ENCODE data around the gene GADD45A. TPM values are rescaled to one million over a fixed set of nuclear protein-coding genes. Genes with fewer than 3 reads are reported as not detected.

Gene GADD45A
- total and polyA plus RNA-seq, 9 of the 15 experiments (the other 6 are each of a cell fraction or from before 2014, with no cell fraction given) = 21.3 to 156 (median 62.1) TPM

DNA sequence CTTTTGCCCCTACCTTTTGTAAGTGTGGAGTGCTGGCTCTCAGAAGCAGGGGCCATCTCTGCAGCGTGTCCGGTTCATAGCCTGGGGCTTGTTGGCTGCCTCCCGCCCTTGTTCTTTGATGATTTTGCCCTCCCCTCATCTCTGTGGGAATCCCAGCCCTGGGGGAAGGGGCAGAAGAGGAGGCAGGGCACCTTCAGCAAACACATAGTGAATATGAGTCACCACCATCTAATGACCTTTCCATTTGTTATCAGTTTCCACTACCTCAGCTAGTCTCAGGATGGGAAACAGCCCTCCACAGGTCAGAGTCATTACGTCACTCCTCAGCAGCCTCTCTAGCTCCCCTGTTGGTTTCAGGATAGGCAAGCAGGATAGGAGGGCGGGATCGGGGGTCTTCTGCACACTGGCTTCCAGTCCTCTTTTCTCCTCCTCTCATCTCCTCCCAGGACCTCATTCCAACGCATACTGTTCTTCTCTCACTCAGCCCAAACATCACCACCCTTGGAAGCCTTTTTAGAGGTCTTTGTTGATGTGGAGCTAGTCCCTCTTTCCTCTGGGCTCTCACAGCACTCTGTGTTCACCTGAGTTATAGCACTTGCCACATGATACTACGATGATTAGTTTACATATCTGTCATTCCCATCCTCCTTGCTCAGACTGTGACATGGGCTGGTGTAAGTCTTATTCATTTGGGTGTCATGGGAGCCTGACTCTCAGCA, 15.8 kb downstream of the GADD45A start:
- FAIRE-seq (peak; percentile 97), ATAC-seq (peak; percentile 94), DNase-seq (ENCODE audit: extremely low read depth in 1 of 4, low spot score in 3 of 4) (peak; percentile 79 to 93 (median 86))
- H3K9ac ChIP-seq (ENCODE audit: insufficient read depth in 1 of 2, low read depth in 2 of 2, low read length in 2 of 2) = peak overlapping the region; percentile 57 to 58; a peak in 3 of 4 replicates
- peak overlapping the region; percentile 77 for H3K27ac ChIP-seq (ENCODE audit: extremely low read depth, low read depth, low read length)
- no peaks in the 10 kb centered on the region for H3K9me3 ChIP-seq (replicated peaks; ENCODE audit: control insufficient read depth, insufficient read depth, low read depth, low read length)
- H3K9me1 ChIP-seq (ENCODE audit: control insufficient read depth, insufficient read depth, low read length) = no peaks in the 10 kb centered on the region
- peak overlapping the region; percentile 86 for H2AFZ ChIP-seq (ENCODE audit: low read depth, low read length)
- ChIA-PET CTCF (ENCODE audit: low intra/inter-chr PET ratio) (no interaction called here), POLR2A (interaction anchor here (0.6 to 2.1 kb wide), 7 partner anchors 9 to 185 kb away, joined by 3 to 14 read pairs (median 6); partner anchors contain the start of gene GADD45A)
- no peaks in the 10 kb centered on the region for H4K20me1 ChIP-seq (replicated peaks; ENCODE audit: control insufficient read depth, insufficient read depth, low read length)
- H3K4me2 ChIP-seq (ENCODE audit: insufficient read depth, low read length) = peak overlapping the region; percentile 71
- H3K36me3 ChIP-seq (ENCODE audit: control insufficient read depth, insufficient read depth, low read length) = no peaks in the 10 kb centered on the region
- in situ Hi-C loops (cut with MboI) (no loop called here), intact Hi-C loops (cut with micrococcal nuclease) (no loop called here)
- no peaks in the 10 kb centered on the region for H3K79me2 ChIP-seq (ENCODE audit: control insufficient read depth, insufficient read depth, low read length)
- BruUV-seq (replicated peaks) = no TSS peak
- H3K27me3 ChIP-seq (ENCODE audit: control insufficient read depth in 2 of 2, insufficient read depth in 2 of 2, low read length in 2 of 2) = no peaks in the 10 kb centered on the region
- WGBS (ENCODE audit: insufficient coverage, low coverage, missing lambda C conversion rate) = 4% methylated on average over 8 of the region's 8 CpGs
- peaks cover 15 to 30% of the 10 kb centered on the region in 2 experiments for H3K4me1 ChIP-seq (replicated peaks in 1 of 2; ENCODE audit: control insufficient read depth in 2 of 2, insufficient read depth in 2 of 2, low read length in 2 of 2)
- no peak overlapping the region for H3K4me3 ChIP-seq
- TF ChIP-seq POLR2AphosphoS5 (IDR thresholded peaks at IDR 0.05; ENCODE audit: control insufficient read depth, insufficient read depth, low read depth, low read length) (peak; percentile 45; the same call in 1 of the 2 replicates), FOXK2 (conservative IDR thresholded peaks at IDR 0.05 in 1 of 2, IDR thresholded peaks at IDR 0.05 in 1 of 2; ENCODE audit: low read depth in 2 of 2) (peak; percentile 52 to 56; a peak in 2 of 4 replicates), LCOR (CRISPR knock-in tag; IDR thresholded peaks at IDR 0.05) (peak; percentile 81), ESRRA (IDR thresholded peaks at IDR 0.05; ENCODE audit: borderline replicate concordance, low read depth) (peak; percentile 84), GATA2 (CRISPR knock-in tag; IDR thresholded peaks at IDR 0.05) (peak; percentile 33; the same call in 1 of the 2 replicates), MAZ (CRISPR knock-in tag; conservative IDR thresholded peaks at IDR 0.05 in 1 of 2, IDR thresholded peaks at IDR 0.05 in 1 of 2) (peak; percentile 26 to 49; a peak in 2 of 4 replicates), CREBBP (IDR thresholded peaks at IDR 0.05; ENCODE audit: low read depth, low read length) (no peak), ZNF184 (CRISPR knock-in tag; IDR thresholded peaks at IDR 0.05) (no peak), POLR2A (conservative IDR thresholded peaks at IDR 0.05) (no peak), ZNF780A (CRISPR knock-in tag; IDR thresholded peaks at IDR 0.05) (no peak)
- TF ChIP-seq, protein P1, sequence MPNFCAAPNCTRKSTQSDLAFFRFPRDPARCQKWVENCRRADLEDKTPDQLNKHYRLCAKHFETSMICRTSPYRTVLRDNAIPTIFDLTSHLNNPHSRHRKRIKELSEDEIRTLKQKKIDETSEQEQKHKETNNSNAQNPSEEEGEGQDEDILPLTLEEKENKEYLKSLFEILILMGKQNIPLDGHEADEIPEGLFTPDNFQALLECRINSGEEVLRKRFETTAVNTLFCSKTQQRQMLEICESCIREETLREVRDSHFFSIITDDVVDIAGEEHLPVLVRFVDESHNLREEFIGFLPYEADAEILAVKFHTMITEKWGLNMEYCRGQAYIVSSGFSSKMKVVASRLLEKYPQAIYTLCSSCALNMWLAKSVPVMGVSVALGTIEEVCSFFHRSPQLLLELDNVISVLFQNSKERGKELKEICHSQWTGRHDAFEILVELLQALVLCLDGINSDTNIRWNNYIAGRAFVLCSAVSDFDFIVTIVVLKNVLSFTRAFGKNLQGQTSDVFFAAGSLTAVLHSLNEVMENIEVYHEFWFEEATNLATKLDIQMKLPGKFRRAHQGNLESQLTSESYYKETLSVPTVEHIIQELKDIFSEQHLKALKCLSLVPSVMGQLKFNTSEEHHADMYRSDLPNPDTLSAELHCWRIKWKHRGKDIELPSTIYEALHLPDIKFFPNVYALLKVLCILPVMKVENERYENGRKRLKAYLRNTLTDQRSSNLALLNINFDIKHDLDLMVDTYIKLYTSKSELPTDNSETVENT (CRISPR knock-in tag; IDR thresholded peaks at IDR 0.05) = no peak
